Lung (tissue), 12 donors: ENCODE measurements around the gene TRIM3. TPM values are rescaled to one million over a fixed set of nuclear protein-coding genes. Genes with fewer than 3 reads are reported as not detected.

Experiments used
- ATAC-seq: fragments of 200-7000 bp; cut with Tn5 transposase; one replicate; pipeline ENCODE4 v1.9.1; 2020; ENCODE audit warnings: moderate number of reproducible peaks; ENCODE audit not compliant: insufficient read depth, low FRiP score
- DNase-seq, 3 donors: peaks; one replicate each; pipeline ENCODE4 v3.0.0-alpha.2; 2013 to 2017
- H3K27ac ChIP-seq, 2 donors: one replicate each; pipeline ENCODE4 v1.5.1; 2013; ENCODE audit warnings: mild to moderate bottlenecking in 2 of 2, moderate library complexity in 2 of 2, control low read depth in 1 of 2, inconsistent platforms in 1 of 2, low read depth in 1 of 2, low read length in 1 of 2
- H3K27me3 ChIP-seq, 3 donors: one replicate each; pipeline ENCODE4 v1.5.1; 2013; ENCODE audit warnings: low read length in 2 of 3; ENCODE audit not compliant: control insufficient read depth in 3 of 3, insufficient read depth in 3 of 3
- H3K36me3 ChIP-seq, 4 donors: one replicate each; pipeline ENCODE4 v1.5.1; 2013; ENCODE audit warnings: low read length in 4 of 4, mild to moderate bottlenecking in 1 of 4, moderate library complexity in 1 of 4; ENCODE audit not compliant: control insufficient read depth in 4 of 4, insufficient read depth in 4 of 4
- H3K4me1 ChIP-seq, 5 donors: one replicate each; pipeline ENCODE4 v1.5.1; 2013; ENCODE audit warnings: low read length in 5 of 5, mild to moderate bottlenecking in 2 of 5, moderate library complexity in 1 of 5; ENCODE audit not compliant: control insufficient read depth in 5 of 5, insufficient read depth in 5 of 5
- H3K4me3 ChIP-seq: one replicate; pipeline ENCODE4 v1.5.1; 2013; ENCODE audit warnings: mild to moderate bottlenecking, control low read depth, moderate library complexity
- H3K9ac ChIP-seq, 2 donors: one replicate each; pipeline ENCODE4 v1.5.1; 2013; ENCODE audit warnings: low read length in 2 of 2, control low read depth in 1 of 2; ENCODE audit not compliant: insufficient read depth in 1 of 2
- H3K9me3 ChIP-seq, 4 donors: one replicate each; pipeline ENCODE4 v1.5.1; 2013; ENCODE audit warnings: low read length in 3 of 4, mild to moderate bottlenecking in 1 of 4, moderate library complexity in 1 of 4; ENCODE audit not compliant: control insufficient read depth in 4 of 4, insufficient read depth in 3 of 4
- WGBS, 2 donors: extraction: QIAGEN DNeasy Blood & Tissue Kit; methylation state at CpG; one replicate each; pipeline ENCODE4 v1.1.7; 2013; 5-methylcytosine and 5-hydroxymethylcytosine counted together
- polyA plus RNA-seq, 2 donors: library from polyadenylated mRNA; stranded (reverse); fragments of 200-250 nt; gene quantifications; one replicate each; pipeline ENCODE4 v1.2.1, GENCODE V29; 2013
- total RNA-seq, 2 donors: library from RNA; depleted of rRNA in 1 of 2; stranded (reverse); fragments of >200 nt in 1 of 2; gene quantifications; one replicate each; pipeline ENCODE4 v1.2.1, GENCODE V29; 2014 to 2021
- TF ChIP-seq, protein P1 (sequence below): IDR thresholded peaks from 2 replicates; pipeline ENCODE4 v1.5.1; 2012; ENCODE audit warnings: mild to moderate bottlenecking; ENCODE audit errors: control extremely low read depth, extremely low read depth
- donor health status: control.
- donor health status: control.
- donor health status: Bipolar disorder and iron deficiency.
- donor health status: healthy.
- donor health status: DM: yes; HTN: yes; CAD: no.

TRIM3 gene
- total and polyA plus RNA-seq, 4 donors = 15.7 to 29.0 (median 22.4) TPM

GRCh38 chr11:6474413-6474792, 662 bp upstream of the TRIM3 start:
- H3K27me3 ChIP-seq = no peaks in the 10 kb centered on the region
- peak overlapping the region; percentile 82 to 95 for H3K27ac ChIP-seq
- no peaks in the 10 kb centered on the region for H3K9me3 ChIP-seq
- TF ChIP-seq, protein P1, sequence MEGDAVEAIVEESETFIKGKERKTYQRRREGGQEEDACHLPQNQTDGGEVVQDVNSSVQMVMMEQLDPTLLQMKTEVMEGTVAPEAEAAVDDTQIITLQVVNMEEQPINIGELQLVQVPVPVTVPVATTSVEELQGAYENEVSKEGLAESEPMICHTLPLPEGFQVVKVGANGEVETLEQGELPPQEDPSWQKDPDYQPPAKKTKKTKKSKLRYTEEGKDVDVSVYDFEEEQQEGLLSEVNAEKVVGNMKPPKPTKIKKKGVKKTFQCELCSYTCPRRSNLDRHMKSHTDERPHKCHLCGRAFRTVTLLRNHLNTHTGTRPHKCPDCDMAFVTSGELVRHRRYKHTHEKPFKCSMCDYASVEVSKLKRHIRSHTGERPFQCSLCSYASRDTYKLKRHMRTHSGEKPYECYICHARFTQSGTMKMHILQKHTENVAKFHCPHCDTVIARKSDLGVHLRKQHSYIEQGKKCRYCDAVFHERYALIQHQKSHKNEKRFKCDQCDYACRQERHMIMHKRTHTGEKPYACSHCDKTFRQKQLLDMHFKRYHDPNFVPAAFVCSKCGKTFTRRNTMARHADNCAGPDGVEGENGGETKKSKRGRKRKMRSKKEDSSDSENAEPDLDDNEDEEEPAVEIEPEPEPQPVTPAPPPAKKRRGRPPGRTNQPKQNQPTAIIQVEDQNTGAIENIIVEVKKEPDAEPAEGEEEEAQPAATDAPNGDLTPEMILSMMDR = no peak
- H3K36me3 ChIP-seq = peaks cover 0 to 22% (median 11%) of the 10 kb centered on the region in 4 donors
- ATAC-seq = no peak
- peak overlapping the region; percentile 16 to 79 for H3K9ac ChIP-seq
- H3K4me3 ChIP-seq = no peak overlapping the region
- WGBS, 2 donors = 33% methylated on average over 7 of the region's 7 CpGs
- H3K4me1 ChIP-seq = peaks cover 0 to 11% (median 10%) of the 10 kb centered on the region in 5 donors
- DNase-seq = no peak

DNA sequence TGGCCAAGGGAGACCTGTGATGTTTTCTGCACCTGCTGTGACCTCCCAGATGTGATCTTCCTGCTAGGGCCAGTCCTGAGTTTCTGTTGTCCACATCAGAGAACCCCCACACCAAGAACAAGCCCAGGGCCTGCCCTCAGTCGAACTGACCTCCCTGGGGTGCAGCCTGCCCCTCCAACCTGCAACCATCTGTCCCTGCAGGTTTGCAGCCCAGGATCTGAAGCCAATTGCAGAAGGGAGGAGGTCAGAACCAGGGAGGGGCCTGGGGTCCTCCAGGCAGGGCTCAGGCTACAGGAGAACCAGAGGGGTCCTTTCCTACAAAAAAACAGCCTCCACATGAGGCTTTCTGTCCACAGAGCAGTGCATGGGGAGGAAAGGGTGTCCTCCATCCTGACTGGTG, 807 bp downstream of the TRIM3 start:
- ATAC-seq = no peak
- WGBS, 2 donors = 46 to 75% methylated on average over 1 of the region's 1 CpG
- peak overlapping the region in 1 of 2 donors; percentile 30 for H3K9ac ChIP-seq
- H3K4me3 ChIP-seq = peak overlapping the region; percentile 36
- H3K9me3 ChIP-seq = no peaks in the 10 kb centered on the region
- H3K36me3 ChIP-seq = peaks cover 0 to 11% (median 3%) of the 10 kb centered on the region in 4 donors
- peaks cover 0 to 20% (median 10%) of the 10 kb centered on the region in 5 donors for H3K4me1 ChIP-seq
- TF ChIP-seq, protein P1 = no peak
- H3K27me3 ChIP-seq = no peaks in the 10 kb centered on the region
- no peak for DNase-seq
- H3K27ac ChIP-seq = no peak overlapping the region

DNA sequence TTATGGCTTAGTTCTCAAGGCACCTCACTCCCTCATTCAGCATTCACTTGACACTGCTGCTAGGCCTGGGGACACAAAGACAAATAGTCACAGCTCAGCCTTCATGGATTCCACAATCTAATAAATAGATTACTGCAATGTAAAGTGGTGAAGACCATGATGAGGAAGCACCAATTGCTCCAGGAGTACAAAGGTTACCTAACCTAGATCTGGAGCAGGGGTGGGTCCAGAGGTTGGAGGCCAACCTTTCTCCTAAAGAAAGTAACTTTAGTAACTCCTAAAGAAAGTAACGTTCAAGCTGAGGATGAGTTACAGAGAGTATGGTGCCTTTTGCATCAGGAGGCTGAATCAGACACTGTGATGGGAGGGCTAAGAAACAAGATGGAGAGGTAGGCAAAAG, 4.1 kb downstream of the TRIM3 start:
- H3K36me3 ChIP-seq = peaks cover 3 to 7% (median 5%) of the 10 kb centered on the region in 4 donors
- TF ChIP-seq, protein P1 = no peak
- DNase-seq (no peak), ATAC-seq (no peak)
- peak overlapping the region; percentile 13 to 65 for H3K27ac ChIP-seq
- H3K9ac ChIP-seq = peak overlapping the region in 1 of 2 donors; percentile 6
- H3K9me3 ChIP-seq = peaks cover 0 to 2% (median 0%) of the 10 kb centered on the region in 4 donors
- H3K4me1 ChIP-seq = peaks cover 0 to 20% (median 10%) of the 10 kb centered on the region in 5 donors
- no peak overlapping the region for H3K4me3 ChIP-seq
- 93 to 97% methylated on average over 1 of the region's 1 CpG for WGBS, 2 donors
- H3K27me3 ChIP-seq = no peaks in the 10 kb centered on the region
